Measurements from ENCODE around the gene EBLN2. TPM values are rescaled to one million over a fixed set of nuclear protein-coding genes. Genes with fewer than 3 reads are reported as not detected.

The EBLN2 gene
- total and polyA plus RNA-seq, 2 donors (not counting 3 experiments of a cell fraction or from before 2014, with no cell fraction given), result 2.5 to 7.3 TPM

DNA sequence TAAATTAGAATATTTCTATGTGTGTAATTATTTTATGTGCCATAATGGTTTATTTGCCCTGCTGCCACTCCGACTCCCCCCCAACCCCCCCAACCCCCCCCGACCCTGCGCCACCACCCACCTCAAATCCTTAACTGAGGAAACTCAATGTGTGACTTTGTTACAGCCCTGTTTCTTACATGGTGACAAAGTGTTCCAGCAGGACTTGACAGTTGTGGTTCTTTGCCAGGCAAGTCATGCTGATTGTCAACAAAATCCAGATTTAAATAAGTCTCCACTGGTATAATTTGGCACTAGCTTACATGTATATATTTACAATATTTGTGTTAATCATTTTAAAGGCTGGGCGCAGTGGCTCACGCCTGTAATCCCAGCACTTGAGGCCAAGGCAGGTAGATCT lies 7.7 kb downstream of the EBLN2 start:
- ChIA-PET CTCF (interaction anchor here (1.2 kb wide), 1 partner anchor 13 kb away, joined by 3 read pairs; no protein-coding TSS in a partner anchor), POLR2A (no interaction called here)
- peaks cover 0 to 4% of the 10 kb centered on the region in 2 experiments for H3K36me3 ChIP-seq (ENCODE audit: control insufficient read depth in 2 of 2, extremely low read depth in 1 of 2, insufficient read depth in 2 of 2, low read length in 2 of 2)
- H2AFZ ChIP-seq (ENCODE audit: low read depth, low read length), result no peak overlapping the region
- no peak overlapping the region for H3K4me2 ChIP-seq (ENCODE audit: insufficient read depth, low read length)
- no peak for DNase-seq (ENCODE audit: low read depth, low spot score)
- no peaks in the 10 kb centered on the region for H3K9me1 ChIP-seq (replicated peaks; ENCODE audit: control insufficient read depth, extremely low read depth, insufficient read depth, low read length)
- no peak overlapping the region for H3K27ac ChIP-seq (ENCODE audit: insufficient read depth, low read depth, low read length)
- dilution Hi-C loops (cut with MboI; ENCODE audit: extremely low pct_ligation_motif_present, low sequenced_read_pairs) (no loop called here), intact Hi-C loops (cut with micrococcal nuclease) (no loop called here)
- no peaks in the 10 kb centered on the region for H3K27me3 ChIP-seq (ENCODE audit: control insufficient read depth in 2 of 2, insufficient read depth in 2 of 2, low read length in 2 of 2)
- H3K9ac ChIP-seq (replicated peaks; ENCODE audit: extremely low read depth, insufficient read depth, low read length), result no peak overlapping the region
- TF ChIP-seq MYC (IDR thresholded peaks at IDR 0.05; ENCODE audit: low read depth, low read length), result no peak
- no peaks in the 10 kb centered on the region for H3K4me1 ChIP-seq (ENCODE audit: control insufficient read depth, extremely low read depth, insufficient read depth, low read length)
- BruUV-seq (replicated peaks), result no TSS peak
- no peak overlapping the region for H3K4me3 ChIP-seq (replicated peaks in 1 of 3; ENCODE audit: insufficient read depth in 1 of 3, low read depth in 1 of 3, low read length in 3 of 3)
- H3K79me2 ChIP-seq (ENCODE audit: control insufficient read depth, insufficient read depth, low read length), result peaks cover 3% of the 10 kb centered on the region
- H3K9me3 ChIP-seq (replicated peaks; ENCODE audit: control insufficient read depth, insufficient read depth, low read length), result no peaks in the 10 kb centered on the region
- H4K20me1 ChIP-seq (replicated peaks; ENCODE audit: control insufficient read depth, extremely low read depth, insufficient read depth, low read length), result no peaks in the 10 kb centered on the region
- no peak for FAIRE-seq

GRCh38 chr3:73069775-73070444 lies 8.5 kb downstream of the EBLN2 start:
- no peak overlapping the region for H3K27ac ChIP-seq (ENCODE audit: insufficient read depth, low read depth, low read length)
- ChIA-PET POLR2A (no interaction called here), CTCF (no interaction called here)
- TF ChIP-seq MAX (IDR thresholded peaks at IDR 0.05; ENCODE audit: insufficient read depth, insufficient read length) (no peak), GATA2 (IDR thresholded peaks at IDR 0.05; ENCODE audit: insufficient read depth, insufficient read length, low read depth, low read length) (no peak), POLR2AphosphoS5 (IDR thresholded peaks at IDR 0.05; ENCODE audit: insufficient read depth, low read depth, low read length) (no peak), EZH2 (IDR thresholded peaks at IDR 0.05; ENCODE audit: borderline replicate concordance, low read depth, low read length, severe bottlenecking) (no peak)
- TF ChIP-seq, protein P1, sequence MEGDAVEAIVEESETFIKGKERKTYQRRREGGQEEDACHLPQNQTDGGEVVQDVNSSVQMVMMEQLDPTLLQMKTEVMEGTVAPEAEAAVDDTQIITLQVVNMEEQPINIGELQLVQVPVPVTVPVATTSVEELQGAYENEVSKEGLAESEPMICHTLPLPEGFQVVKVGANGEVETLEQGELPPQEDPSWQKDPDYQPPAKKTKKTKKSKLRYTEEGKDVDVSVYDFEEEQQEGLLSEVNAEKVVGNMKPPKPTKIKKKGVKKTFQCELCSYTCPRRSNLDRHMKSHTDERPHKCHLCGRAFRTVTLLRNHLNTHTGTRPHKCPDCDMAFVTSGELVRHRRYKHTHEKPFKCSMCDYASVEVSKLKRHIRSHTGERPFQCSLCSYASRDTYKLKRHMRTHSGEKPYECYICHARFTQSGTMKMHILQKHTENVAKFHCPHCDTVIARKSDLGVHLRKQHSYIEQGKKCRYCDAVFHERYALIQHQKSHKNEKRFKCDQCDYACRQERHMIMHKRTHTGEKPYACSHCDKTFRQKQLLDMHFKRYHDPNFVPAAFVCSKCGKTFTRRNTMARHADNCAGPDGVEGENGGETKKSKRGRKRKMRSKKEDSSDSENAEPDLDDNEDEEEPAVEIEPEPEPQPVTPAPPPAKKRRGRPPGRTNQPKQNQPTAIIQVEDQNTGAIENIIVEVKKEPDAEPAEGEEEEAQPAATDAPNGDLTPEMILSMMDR (IDR thresholded peaks at IDR 0.05; ENCODE audit: extremely low read depth in 1 of 2, insufficient read depth in 1 of 2, low read depth in 1 of 2, low read length in 2 of 2), result no peak
- H3K27me3 ChIP-seq (ENCODE audit: control insufficient read depth in 2 of 2, insufficient read depth in 2 of 2, low read length in 2 of 2), result no peaks in the 10 kb centered on the region
- DNase-seq (ENCODE audit: low read depth, low spot score), result no peak
- no TSS peak for BruUV-seq (replicated peaks)
- H3K9ac ChIP-seq (replicated peaks; ENCODE audit: extremely low read depth, insufficient read depth, low read length), result no peak overlapping the region
- FAIRE-seq, result no peak
- H3K9me3 ChIP-seq (replicated peaks; ENCODE audit: control insufficient read depth, insufficient read depth, low read length), result no peaks in the 10 kb centered on the region
- no peak overlapping the region for H2AFZ ChIP-seq (ENCODE audit: low read depth, low read length)
- no peaks in the 10 kb centered on the region for H3K4me1 ChIP-seq (ENCODE audit: control insufficient read depth, extremely low read depth, insufficient read depth, low read length)
- peaks cover 0 to 1% of the 10 kb centered on the region in 2 experiments for H3K36me3 ChIP-seq (ENCODE audit: control insufficient read depth in 2 of 2, extremely low read depth in 1 of 2, insufficient read depth in 2 of 2, low read length in 2 of 2)
- H3K79me2 ChIP-seq (ENCODE audit: control insufficient read depth, insufficient read depth, low read length), result peaks cover under 1% of the 10 kb centered on the region
- no peak overlapping the region for H3K4me3 ChIP-seq (replicated peaks in 1 of 3; ENCODE audit: insufficient read depth in 1 of 3, low read depth in 1 of 3, low read length in 3 of 3)
- H3K9me1 ChIP-seq (replicated peaks; ENCODE audit: control insufficient read depth, extremely low read depth, insufficient read depth, low read length), result no peaks in the 10 kb centered on the region
- dilution Hi-C loops (cut with MboI; ENCODE audit: extremely low pct_ligation_motif_present, low sequenced_read_pairs), result no loop called here
- H4K20me1 ChIP-seq (replicated peaks; ENCODE audit: control insufficient read depth, extremely low read depth, insufficient read depth, low read length), result no peaks in the 10 kb centered on the region
- intact Hi-C loops (cut with micrococcal nuclease), result no loop called here
- H3K4me2 ChIP-seq (ENCODE audit: insufficient read depth, low read length), result no peak overlapping the region
